ENCODE measurements around the gene LCN10. TPM values are rescaled to one million over a fixed set of nuclear protein-coding genes. Genes with fewer than 3 reads are reported as not detected.
A peak's percentile ranks its signal among the peaks of the same experiment; 100 is the strongest.

The LCN10 gene
- total and polyA plus RNA-seq, 9 of the 15 experiments (the other 6 are each of a cell fraction or from before 2014, with no cell fraction given): 0.10 to 0.21 (median 0.14) TPM; not detected in 6

DNA sequence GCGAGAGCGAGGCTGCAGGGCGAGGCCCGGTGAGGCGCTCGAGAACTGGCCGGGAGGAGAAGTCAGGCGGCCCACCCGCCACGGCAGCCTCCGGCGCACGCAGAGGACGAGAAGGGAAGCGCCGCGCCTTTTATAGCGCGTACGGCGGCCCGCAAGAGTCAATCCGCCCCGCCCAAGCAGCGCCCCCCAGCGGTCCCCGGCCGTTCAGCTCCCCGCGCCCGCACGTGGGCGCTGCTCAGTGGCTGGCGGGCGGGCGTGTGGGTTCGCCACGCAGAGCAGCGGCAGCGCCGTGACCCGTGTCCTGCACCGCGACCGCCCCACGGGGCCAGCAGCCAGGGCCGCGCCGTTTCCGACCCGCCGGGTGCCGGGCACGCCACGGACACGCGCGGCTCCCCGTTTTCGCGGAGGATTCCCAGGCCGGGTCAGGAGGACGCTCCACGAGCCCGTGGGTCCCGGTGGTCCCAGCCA lies 14.6 kb downstream of the LCN10 start (continued):
- TF ChIP-seq, protein P1, sequence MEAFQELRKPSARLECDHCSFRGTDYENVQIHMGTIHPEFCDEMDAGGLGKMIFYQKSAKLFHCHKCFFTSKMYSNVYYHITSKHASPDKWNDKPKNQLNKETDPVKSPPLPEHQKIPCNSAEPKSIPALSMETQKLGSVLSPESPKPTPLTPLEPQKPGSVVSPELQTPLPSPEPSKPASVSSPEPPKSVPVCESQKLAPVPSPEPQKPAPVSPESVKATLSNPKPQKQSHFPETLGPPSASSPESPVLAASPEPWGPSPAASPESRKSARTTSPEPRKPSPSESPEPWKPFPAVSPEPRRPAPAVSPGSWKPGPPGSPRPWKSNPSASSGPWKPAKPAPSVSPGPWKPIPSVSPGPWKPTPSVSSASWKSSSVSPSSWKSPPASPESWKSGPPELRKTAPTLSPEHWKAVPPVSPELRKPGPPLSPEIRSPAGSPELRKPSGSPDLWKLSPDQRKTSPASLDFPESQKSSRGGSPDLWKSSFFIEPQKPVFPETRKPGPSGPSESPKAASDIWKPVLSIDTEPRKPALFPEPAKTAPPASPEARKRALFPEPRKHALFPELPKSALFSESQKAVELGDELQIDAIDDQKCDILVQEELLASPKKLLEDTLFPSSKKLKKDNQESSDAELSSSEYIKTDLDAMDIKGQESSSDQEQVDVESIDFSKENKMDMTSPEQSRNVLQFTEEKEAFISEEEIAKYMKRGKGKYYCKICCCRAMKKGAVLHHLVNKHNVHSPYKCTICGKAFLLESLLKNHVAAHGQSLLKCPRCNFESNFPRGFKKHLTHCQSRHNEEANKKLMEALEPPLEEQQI (IDR thresholded peaks at IDR 0.05): no peak
- peak; percentile 82 for TF ChIP-seq HMGN3 (IDR thresholded peaks at IDR 0.05; ENCODE audit: borderline replicate concordance, extremely low read depth, insufficient read length, low read depth, low read length)
- TF ChIP-seq, protein P2, sequence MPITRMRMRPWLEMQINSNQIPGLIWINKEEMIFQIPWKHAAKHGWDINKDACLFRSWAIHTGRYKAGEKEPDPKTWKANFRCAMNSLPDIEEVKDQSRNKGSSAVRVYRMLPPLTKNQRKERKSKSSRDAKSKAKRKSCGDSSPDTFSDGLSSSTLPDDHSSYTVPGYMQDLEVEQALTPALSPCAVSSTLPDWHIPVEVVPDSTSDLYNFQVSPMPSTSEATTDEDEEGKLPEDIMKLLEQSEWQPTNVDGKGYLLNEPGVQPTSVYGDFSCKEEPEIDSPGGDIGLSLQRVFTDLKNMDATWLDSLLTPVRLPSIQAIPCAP (CRISPR knock-in tag; IDR thresholded peaks at IDR 0.05; ENCODE audit: borderline replicate concordance): no peak
- peak; percentile 92 for TF ChIP-seq C11orf30 (IDR thresholded peaks at IDR 0.05; ENCODE audit: low read depth)
- TF ChIP-seq BCL6 (CRISPR knock-in tag; IDR thresholded peaks at IDR 0.05): no peak
- TF ChIP-seq GABPA (tag; conservative IDR thresholded peaks at IDR 0.05; ENCODE audit: low read depth): peak; percentile 45; the same call in 1 of the 2 replicates
